ENCODE data around the gene SUSD4.

The SUSD4 gene

DNA sequence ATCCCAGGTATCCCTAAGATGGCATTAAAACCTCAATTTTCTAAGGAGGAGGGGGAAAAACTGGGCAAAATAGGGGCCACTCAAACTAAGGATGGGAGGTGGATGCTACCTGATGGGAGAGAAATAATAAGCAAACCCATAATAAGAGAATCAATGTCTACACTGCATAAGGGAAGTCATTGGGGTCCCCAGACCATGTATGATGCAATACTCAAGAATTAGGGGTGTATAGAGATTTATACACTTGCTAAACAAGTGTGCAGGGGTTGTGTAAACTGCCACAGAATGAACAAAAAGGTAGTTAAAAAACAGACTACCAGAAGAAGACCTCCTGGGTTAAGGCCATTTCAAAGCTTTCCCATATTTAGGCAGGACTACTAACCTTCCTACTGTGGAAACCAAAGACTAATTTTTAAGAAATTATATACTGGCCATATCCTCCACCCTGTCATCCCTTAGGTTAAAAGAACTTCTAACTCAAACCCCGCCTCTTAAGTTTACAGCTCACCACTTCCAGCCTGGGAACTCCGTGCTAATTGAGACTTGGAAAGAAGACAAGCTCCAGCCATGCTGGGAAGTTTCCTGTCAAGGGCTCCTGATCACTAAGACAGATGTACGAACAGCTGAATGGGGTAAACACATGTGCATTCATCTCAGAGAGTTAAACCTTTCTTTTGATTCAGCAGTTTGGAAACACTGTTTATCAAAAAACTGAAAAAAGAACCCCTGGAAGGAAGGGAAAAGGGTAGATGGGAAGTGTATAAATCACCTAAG is 156.5 kb downstream of the SUSD4 start:
- DNase-seq, result no peak
- TF ChIP-seq, protein P1, sequence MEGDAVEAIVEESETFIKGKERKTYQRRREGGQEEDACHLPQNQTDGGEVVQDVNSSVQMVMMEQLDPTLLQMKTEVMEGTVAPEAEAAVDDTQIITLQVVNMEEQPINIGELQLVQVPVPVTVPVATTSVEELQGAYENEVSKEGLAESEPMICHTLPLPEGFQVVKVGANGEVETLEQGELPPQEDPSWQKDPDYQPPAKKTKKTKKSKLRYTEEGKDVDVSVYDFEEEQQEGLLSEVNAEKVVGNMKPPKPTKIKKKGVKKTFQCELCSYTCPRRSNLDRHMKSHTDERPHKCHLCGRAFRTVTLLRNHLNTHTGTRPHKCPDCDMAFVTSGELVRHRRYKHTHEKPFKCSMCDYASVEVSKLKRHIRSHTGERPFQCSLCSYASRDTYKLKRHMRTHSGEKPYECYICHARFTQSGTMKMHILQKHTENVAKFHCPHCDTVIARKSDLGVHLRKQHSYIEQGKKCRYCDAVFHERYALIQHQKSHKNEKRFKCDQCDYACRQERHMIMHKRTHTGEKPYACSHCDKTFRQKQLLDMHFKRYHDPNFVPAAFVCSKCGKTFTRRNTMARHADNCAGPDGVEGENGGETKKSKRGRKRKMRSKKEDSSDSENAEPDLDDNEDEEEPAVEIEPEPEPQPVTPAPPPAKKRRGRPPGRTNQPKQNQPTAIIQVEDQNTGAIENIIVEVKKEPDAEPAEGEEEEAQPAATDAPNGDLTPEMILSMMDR (IDR thresholded peaks at IDR 0.05; ENCODE audit: low read depth, low read length, missing control alignments), result no peak
- no peak overlapping the region for H3K27ac ChIP-seq
- in situ Hi-C loops (cut with HindIII; ENCODE audit: low pct_ligation_motif_present, low sequenced_read_pairs), result no loop called here
- no peak overlapping the region for H3K4me3 ChIP-seq (ENCODE audit: low read depth, low read length)
- no peaks in the 10 kb centered on the region for H3K36me3 ChIP-seq (replicated peaks)
- no peaks in the 10 kb centered on the region for H3K27me3 ChIP-seq (replicated peaks)

- no peak for DNase-seq
- TF ChIP-seq, protein P1 (IDR thresholded peaks at IDR 0.05; ENCODE audit: low read depth, low read length, missing control alignments), result no peak
- in situ Hi-C loops (cut with HindIII; ENCODE audit: low pct_ligation_motif_present, low sequenced_read_pairs), result no loop called here
- Histone ChIP-seq H3K27ac (no peak overlapping the region), H3K36me3 (replicated peaks) (no peaks in the 10 kb centered on the region), H3K27me3 (replicated peaks) (no peaks in the 10 kb centered on the region), H3K4me3 (ENCODE audit: low read depth, low read length) (no peak overlapping the region)
Observed at GRCh38 chr1:223204424-223204823, 159.6 kb downstream of the SUSD4 start.

GRCh38 chr1:223203694-223204093 is 160.3 kb downstream of the SUSD4 start:
- in situ Hi-C loops (cut with HindIII; ENCODE audit: low pct_ligation_motif_present, low sequenced_read_pairs), result no loop called here
- Histone ChIP-seq H3K27me3 (replicated peaks) (no peaks in the 10 kb centered on the region), H3K27ac (no peak overlapping the region), H3K4me3 (ENCODE audit: low read depth, low read length) (no peak overlapping the region), H3K36me3 (replicated peaks) (no peaks in the 10 kb centered on the region)
- DNase-seq, result no peak
- TF ChIP-seq, protein P1 (IDR thresholded peaks at IDR 0.05; ENCODE audit: low read depth, low read length, missing control alignments), result no peak

- Histone ChIP-seq H3K4me3 (ENCODE audit: low read depth, low read length) (no peak overlapping the region), H3K27me3 (replicated peaks) (no peaks in the 10 kb centered on the region), H3K27ac (no peak overlapping the region), H3K36me3 (replicated peaks) (no peaks in the 10 kb centered on the region)
- no peak for DNase-seq
- TF ChIP-seq, protein P1 (IDR thresholded peaks at IDR 0.05; ENCODE audit: low read depth, low read length, missing control alignments), result no peak
- in situ Hi-C loops (cut with HindIII; ENCODE audit: low pct_ligation_motif_present, low sequenced_read_pairs), result no loop called here
Observed at GRCh38 chr1:223203034-223203408, 161.0 kb downstream of the SUSD4 start.

DNA sequence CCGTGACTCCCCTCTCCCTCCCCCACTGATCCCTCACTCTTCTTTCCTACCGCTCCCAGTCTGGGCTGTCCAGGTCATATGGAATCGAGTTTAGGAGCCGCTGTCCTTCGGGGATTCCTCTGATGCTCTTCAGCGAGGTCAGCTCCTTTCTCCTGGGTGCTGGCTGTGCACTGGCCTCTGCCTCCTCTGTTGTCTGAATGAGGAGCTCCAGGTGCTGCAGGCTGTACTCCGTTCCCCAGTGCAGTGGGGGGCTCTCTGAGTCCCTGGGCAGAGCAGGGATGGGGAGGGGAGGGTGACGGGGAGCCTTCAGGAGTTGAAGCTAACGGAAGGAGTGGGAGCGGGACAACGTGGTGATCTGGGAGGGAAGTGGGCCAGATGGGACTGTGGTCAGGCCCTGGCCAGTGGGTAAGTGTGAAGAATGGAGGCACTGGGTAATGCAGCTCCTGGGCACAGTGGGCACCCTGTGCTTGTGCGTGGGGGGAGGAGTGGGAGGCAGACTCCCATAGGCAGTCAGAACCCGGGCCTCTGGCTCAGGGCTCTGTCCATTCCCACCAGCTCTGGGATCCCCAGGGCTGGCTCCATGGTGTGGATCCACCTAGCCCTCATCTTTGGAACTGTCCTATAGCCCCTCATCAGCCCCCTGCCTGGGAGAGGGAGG is 161.5 kb downstream of the SUSD4 start:
- Histone ChIP-seq H3K36me3 (replicated peaks) (no peaks in the 10 kb centered on the region), H3K4me3 (ENCODE audit: low read depth, low read length) (no peak overlapping the region), H3K27me3 (replicated peaks) (no peaks in the 10 kb centered on the region), H3K27ac (no peak overlapping the region)
- TF ChIP-seq, protein P1 (IDR thresholded peaks at IDR 0.05; ENCODE audit: low read depth, low read length, missing control alignments), result no peak
- in situ Hi-C loops (cut with HindIII; ENCODE audit: low pct_ligation_motif_present, low sequenced_read_pairs), result no loop called here
- DNase-seq, result no peak
